ENCODE data around the gene NELFE. TPM values are rescaled to one million over a fixed set of nuclear protein-coding genes. Genes with fewer than 3 reads are reported as not detected.
"Not testable (repeated sequence)": the region's sequence is repeated elsewhere in the genome, so short reads cannot be mapped to it uniquely, and the experiment has no call there.

The NELFE gene
- 69.4 and 134 TPM in 2 replicates for total RNA-seq (2014; rRNA removed; shearing (Covaris generic))

- H3K27me3 ChIP-seq (replicated peaks), result no peaks in the 10 kb centered on the region
- peak within 1 kb of the TSS; percentile 38 for H3K27ac ChIP-seq
- peak; percentile 96 to 99 for DNase-seq (ENCODE audit: low read depth in 1 of 2, low spot score in 2 of 2)
- peak within 1 kb of the TSS; percentile 58 for H3K4me3 ChIP-seq
- peaks cover 19% of the 10 kb centered on the region for H3K4me1 ChIP-seq (replicated peaks)
- no peaks in the 10 kb centered on the region for H3K9me3 ChIP-seq (replicated peaks)
- H3K36me3 ChIP-seq, result peaks cover 73% of the 10 kb centered on the region
Observed at GRCh38 chr6:31958741-31959739, at the start of gene NELFE, which contains the start of gene SKIC2. NELFE (minus strand) TSS chr6:31958971; CDS start chr6:31958446, 525 bp downstream. SKIC2 (plus strand) TSS chr6:31959175; CDS start chr6:31959193, 18 bp downstream.

GRCh38 chr6:32008037-32008436 lies 49.3 kb upstream of the NELFE start:
- DNase-seq (ENCODE audit: low read depth in 1 of 2, low spot score in 2 of 2); H3K9me3 ChIP-seq (replicated peaks); H3K4me3 ChIP-seq; H3K4me1 ChIP-seq (replicated peaks); H3K27ac ChIP-seq; H3K27me3 ChIP-seq (replicated peaks); H3K36me3 ChIP-seq: not testable (repeated sequence)

GRCh38 chr6:32007086-32007485 lies 48.3 kb upstream of the NELFE start:
- H3K36me3 ChIP-seq; H3K9me3 ChIP-seq (replicated peaks); H3K27me3 ChIP-seq (replicated peaks); H3K4me3 ChIP-seq; H3K27ac ChIP-seq; H3K4me1 ChIP-seq (replicated peaks): not testable (repeated sequence)
- DNase-seq (ENCODE audit: low read depth in 1 of 2, low spot score in 2 of 2), result peak in 1 of 2 experiments; percentile 33

GRCh38 chr6:32005991-32006529 lies 47.3 kb upstream of the NELFE start:
- H3K9me3 ChIP-seq (replicated peaks); H3K4me1 ChIP-seq (replicated peaks); H3K27ac ChIP-seq; H3K4me3 ChIP-seq; H3K36me3 ChIP-seq; H3K27me3 ChIP-seq (replicated peaks): not testable (repeated sequence)
- DNase-seq (ENCODE audit: low read depth in 1 of 2, low spot score in 2 of 2), result peak in 1 of 2 experiments; percentile 43

- H3K36me3 ChIP-seq; H3K4me3 ChIP-seq; H3K27me3 ChIP-seq (replicated peaks); H3K4me1 ChIP-seq (replicated peaks); H3K27ac ChIP-seq; H3K9me3 ChIP-seq (replicated peaks): not testable (repeated sequence)
- peak in 1 of 2 experiments; percentile 8 for DNase-seq (ENCODE audit: low read depth in 1 of 2, low spot score in 2 of 2)
Observed at GRCh38 chr6:32005538-32005880, 46.7 kb upstream of the NELFE start.

- not testable (repeated sequence) for H3K27ac ChIP-seq; H3K36me3 ChIP-seq; H3K27me3 ChIP-seq (replicated peaks); H3K4me3 ChIP-seq; H3K4me1 ChIP-seq (replicated peaks); H3K9me3 ChIP-seq (replicated peaks)
- peak in 1 of 2 experiments; percentile 43 for DNase-seq (ENCODE audit: low read depth in 1 of 2, low spot score in 2 of 2)
Observed at GRCh38 chr6:32004864-32005537, 46.2 kb upstream of the NELFE start.

- H3K27me3 ChIP-seq (replicated peaks); H3K36me3 ChIP-seq; H3K4me3 ChIP-seq; H3K27ac ChIP-seq; H3K9me3 ChIP-seq (replicated peaks); H3K4me1 ChIP-seq (replicated peaks): not testable (repeated sequence)
- peak in 1 of 2 experiments; percentile 9 for DNase-seq (ENCODE audit: low read depth in 1 of 2, low spot score in 2 of 2)
Observed at GRCh38 chr6:32004393-32004792, 45.6 kb upstream of the NELFE start.

- not testable (repeated sequence) for H3K4me3 ChIP-seq; H3K27ac ChIP-seq; DNase-seq (ENCODE audit: low read depth in 1 of 2, low spot score in 2 of 2); H3K4me1 ChIP-seq (replicated peaks); H3K9me3 ChIP-seq (replicated peaks); H3K27me3 ChIP-seq (replicated peaks); H3K36me3 ChIP-seq
Observed at GRCh38 chr6:32003301-32003700, 44.5 kb upstream of the NELFE start.

GRCh38 chr6:32002546-32003268 lies 43.9 kb upstream of the NELFE start:
- DNase-seq (ENCODE audit: low read depth in 1 of 2, low spot score in 2 of 2); H3K9me3 ChIP-seq (replicated peaks); H3K4me3 ChIP-seq; H3K36me3 ChIP-seq; H3K27ac ChIP-seq; H3K4me1 ChIP-seq (replicated peaks); H3K27me3 ChIP-seq (replicated peaks): not testable (repeated sequence)

GRCh38 chr6:31996385-31996784 lies 37.6 kb upstream of the NELFE start:
- not testable (repeated sequence) for H3K4me1 ChIP-seq (replicated peaks); DNase-seq (ENCODE audit: low read depth in 1 of 2, low spot score in 2 of 2); H3K4me3 ChIP-seq; H3K27me3 ChIP-seq (replicated peaks); H3K36me3 ChIP-seq; H3K27ac ChIP-seq; H3K9me3 ChIP-seq (replicated peaks)

- not testable (repeated sequence) for H3K36me3 ChIP-seq; H3K27me3 ChIP-seq (replicated peaks)
- DNase-seq (ENCODE audit: low read depth in 1 of 2, low spot score in 2 of 2), result peak in 1 of 2 experiments; percentile 40
Observed at GRCh38 chr6:31994421-31994820, 35.6 kb upstream of the NELFE start.

GRCh38 chr6:31989363-31989762 lies 30.6 kb upstream of the NELFE start:
- H3K27ac ChIP-seq; H3K4me1 ChIP-seq (replicated peaks); DNase-seq (ENCODE audit: low read depth in 1 of 2, low spot score in 2 of 2); H3K9me3 ChIP-seq (replicated peaks); H3K27me3 ChIP-seq (replicated peaks); H3K4me3 ChIP-seq; H3K36me3 ChIP-seq: not testable (repeated sequence)

More at GRCh38 chr6:31994421-31994820, 35.6 kb upstream of the NELFE start:
- not testable (repeated sequence) for H3K9me3 ChIP-seq (replicated peaks); H3K4me3 ChIP-seq; H3K27ac ChIP-seq; H3K4me1 ChIP-seq (replicated peaks)

- not testable (repeated sequence) for H3K27ac ChIP-seq; H3K9me3 ChIP-seq (replicated peaks); H3K36me3 ChIP-seq; H3K27me3 ChIP-seq (replicated peaks); H3K4me1 ChIP-seq (replicated peaks); DNase-seq (ENCODE audit: low read depth in 1 of 2, low spot score in 2 of 2); H3K4me3 ChIP-seq
Observed at GRCh38 chr6:31981744-31982143, 23.0 kb upstream of the NELFE start, which contains the start of gene C4A. C4A (plus strand) TSS chr6:31982057; CDS start chr6:31982108, 51 bp downstream.

Measured in SJSA1 (cell line).